ENCODE results near the gene PADI3.
"Not testable (repeated sequence)": the region's sequence is repeated elsewhere in the genome, so short reads cannot be mapped to it uniquely, and the experiment has no call there.

Gene PADI3

GRCh38 chr1:17316704-17317103 is 67.8 kb downstream of the PADI3 start:
- no peak for TF ChIP-seq CTCF (IDR thresholded peaks at IDR 0.05; ENCODE audit: low read depth, low read length)
- H3K4me3 ChIP-seq (ENCODE audit: low read depth, low read length), result no peak overlapping the region

DNA sequence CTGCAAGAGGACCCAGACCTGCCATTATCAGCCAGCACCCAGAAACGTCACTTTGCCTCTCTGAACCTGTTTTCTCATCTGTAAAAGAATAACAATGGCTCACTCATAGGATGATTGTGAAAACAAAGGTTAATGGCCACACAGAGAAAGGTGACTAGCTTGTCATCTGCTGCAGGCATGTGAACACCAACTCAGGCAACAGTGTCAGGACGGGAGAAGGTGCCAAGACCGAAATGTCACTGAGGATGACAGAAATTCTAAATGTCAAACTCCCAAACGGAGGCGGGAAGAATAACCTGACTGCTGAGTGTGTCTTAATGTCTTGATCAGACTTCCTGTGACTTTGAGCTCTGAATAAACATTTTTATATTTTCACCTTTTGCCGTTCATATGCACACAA is 69.4 kb downstream of the PADI3 start:
- no peak for TF ChIP-seq CTCF (IDR thresholded peaks at IDR 0.05; ENCODE audit: low read depth, low read length)
- H3K4me3 ChIP-seq (ENCODE audit: low read depth, low read length), result no peak overlapping the region

DNA sequence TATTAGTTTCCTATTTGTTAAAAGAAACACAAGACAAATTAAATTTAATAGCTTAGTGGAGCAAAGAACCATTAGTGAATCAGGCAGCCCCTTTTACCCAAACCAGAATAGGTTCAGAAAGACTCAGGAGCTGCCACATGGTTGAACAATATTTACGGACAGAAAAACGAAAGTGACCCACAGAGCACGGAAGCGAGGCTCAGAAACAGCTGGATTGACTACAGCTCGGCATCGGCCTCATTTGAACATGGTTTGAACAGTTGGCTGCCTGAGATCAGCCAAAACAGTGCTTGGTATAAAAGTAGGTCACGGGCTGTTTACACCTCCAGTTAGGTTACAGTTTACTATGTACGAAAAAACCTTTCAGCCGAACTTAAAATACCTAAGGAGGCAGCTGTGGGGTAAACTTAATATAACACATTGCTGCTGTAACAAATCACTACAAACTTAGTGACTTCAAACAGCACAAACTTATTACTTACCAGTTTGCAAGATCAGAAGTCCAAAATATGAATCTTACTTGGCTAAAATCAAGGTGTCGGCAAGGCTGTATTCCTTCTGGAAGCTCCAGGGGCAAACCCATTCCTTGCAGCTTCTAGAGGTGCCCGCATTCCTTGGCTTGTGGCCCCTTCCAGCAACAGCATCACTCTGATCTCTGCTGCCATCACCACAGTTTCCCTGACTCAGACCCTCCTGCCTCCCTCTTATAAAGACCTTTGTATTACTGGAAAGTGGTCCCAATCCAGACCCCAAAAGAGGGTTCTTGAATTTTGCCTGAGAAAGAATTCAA is 70.9 kb downstream of the PADI3 start:
- TF ChIP-seq CTCF (IDR thresholded peaks at IDR 0.05; ENCODE audit: low read depth, low read length), result no peak
- peak overlapping the region; percentile 0; the same call in 1 of the 2 replicates for H3K4me3 ChIP-seq (ENCODE audit: low read depth, low read length)

DNA sequence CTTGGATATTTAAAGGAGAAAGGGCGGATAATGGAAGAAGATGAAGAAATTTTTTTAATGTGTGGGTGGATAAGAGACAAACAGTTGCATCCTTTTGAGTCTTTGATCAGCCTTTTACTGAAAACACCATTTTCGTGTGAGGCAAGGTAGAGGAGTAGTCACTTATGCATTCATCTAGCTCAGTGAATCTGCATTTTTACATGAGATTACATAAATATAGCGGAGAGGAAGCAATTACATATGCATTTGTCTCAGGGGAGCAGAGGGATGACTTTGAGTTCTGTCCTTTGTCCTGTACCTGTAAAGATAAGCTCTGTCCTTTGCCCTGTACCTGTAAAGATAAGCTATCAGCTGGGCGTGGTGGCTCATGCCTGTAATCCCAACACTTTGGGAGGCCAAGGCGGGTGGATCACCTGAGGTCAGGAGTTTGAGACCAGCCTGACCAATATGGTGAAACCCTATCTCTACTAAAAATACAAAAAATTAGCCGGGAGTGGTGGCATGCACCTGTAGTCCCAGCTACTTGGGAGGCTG is 73.0 kb downstream of the PADI3 start:
- H3K4me3 ChIP-seq (ENCODE audit: low read depth, low read length), result not testable (repeated sequence)

GRCh38 chr1:17328855-17329254 is 80.0 kb downstream of the PADI3 start:
- no peak for TF ChIP-seq CTCF (IDR thresholded peaks at IDR 0.05; ENCODE audit: low read depth, low read length)

GRCh38 chr1:17329610-17330009 is 80.7 kb downstream of the PADI3 start:
- H3K4me3 ChIP-seq (ENCODE audit: low read depth, low read length), result no peak overlapping the region
- TF ChIP-seq CTCF (IDR thresholded peaks at IDR 0.05; ENCODE audit: low read depth, low read length), result no peak

More at GRCh38 chr1:17328855-17329254, 80.0 kb downstream of the PADI3 start:
- H3K4me3 ChIP-seq (ENCODE audit: low read depth, low read length), result no peak overlapping the region

DNA sequence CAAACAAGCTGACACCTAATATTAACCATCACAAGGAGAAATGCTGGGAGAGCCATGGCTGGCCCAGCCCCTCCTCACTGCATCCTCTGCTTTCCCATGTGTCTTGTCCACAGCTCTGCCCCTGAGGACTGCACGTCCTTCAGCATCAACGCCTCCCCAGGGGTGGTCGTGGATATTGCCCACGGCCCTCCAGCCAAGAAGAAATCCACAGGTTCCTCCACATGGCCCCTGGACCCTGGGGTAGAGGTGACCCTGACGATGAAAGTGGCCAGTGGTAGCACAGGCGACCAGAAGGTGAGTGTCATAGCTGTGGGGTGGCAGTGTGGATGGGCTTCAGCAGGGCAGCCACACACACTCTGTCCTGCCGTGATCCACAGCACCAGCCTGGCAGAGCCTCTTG is 82.0 kb downstream of the PADI3 start:
- no peak for TF ChIP-seq CTCF (IDR thresholded peaks at IDR 0.05; ENCODE audit: low read depth, low read length)
- H3K4me3 ChIP-seq (ENCODE audit: low read depth, low read length), result no peak overlapping the region

All from WI38 (cell line).